Measurements from ENCODE around the gene RYR2. TPM values are rescaled to one million over a fixed set of nuclear protein-coding genes. Genes with fewer than 3 reads are reported as not detected.

The RYR2 gene
- polyA plus RNA-seq, 2 of the 4 experiments (the other 2 are of a cell fraction), result 0.06 TPM; not detected in 1

GRCh38 chr1:237677979-237678378, 636.0 kb downstream of the RYR2 start:
- FAIRE-seq, result no peak
- no peak for TF ChIP-seq EP300 (IDR thresholded peaks at IDR 0.05)
- peak; percentile 59 to 62 for TF ChIP-seq RAD21 (conservative IDR thresholded peaks at IDR 0.05 in 1 of 2, IDR thresholded peaks at IDR 0.05 in 1 of 2)
- peak; percentile 42; the same call in 2 of the 3 replicates for TF ChIP-seq SMC3 (IDR thresholded peaks at IDR 0.05)
- no peak for TF ChIP-seq NPAS2 (CRISPR knock-in tag; IDR thresholded peaks at IDR 0.05; ENCODE audit: borderline replicate concordance)
- TF ChIP-seq NR3C1 (IDR thresholded peaks at IDR 0.05), result no peak
- TF ChIP-seq, protein P1, sequence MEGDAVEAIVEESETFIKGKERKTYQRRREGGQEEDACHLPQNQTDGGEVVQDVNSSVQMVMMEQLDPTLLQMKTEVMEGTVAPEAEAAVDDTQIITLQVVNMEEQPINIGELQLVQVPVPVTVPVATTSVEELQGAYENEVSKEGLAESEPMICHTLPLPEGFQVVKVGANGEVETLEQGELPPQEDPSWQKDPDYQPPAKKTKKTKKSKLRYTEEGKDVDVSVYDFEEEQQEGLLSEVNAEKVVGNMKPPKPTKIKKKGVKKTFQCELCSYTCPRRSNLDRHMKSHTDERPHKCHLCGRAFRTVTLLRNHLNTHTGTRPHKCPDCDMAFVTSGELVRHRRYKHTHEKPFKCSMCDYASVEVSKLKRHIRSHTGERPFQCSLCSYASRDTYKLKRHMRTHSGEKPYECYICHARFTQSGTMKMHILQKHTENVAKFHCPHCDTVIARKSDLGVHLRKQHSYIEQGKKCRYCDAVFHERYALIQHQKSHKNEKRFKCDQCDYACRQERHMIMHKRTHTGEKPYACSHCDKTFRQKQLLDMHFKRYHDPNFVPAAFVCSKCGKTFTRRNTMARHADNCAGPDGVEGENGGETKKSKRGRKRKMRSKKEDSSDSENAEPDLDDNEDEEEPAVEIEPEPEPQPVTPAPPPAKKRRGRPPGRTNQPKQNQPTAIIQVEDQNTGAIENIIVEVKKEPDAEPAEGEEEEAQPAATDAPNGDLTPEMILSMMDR (IDR thresholded peaks at IDR 0.05), result peak; percentile 42
- whole genome bisulfite sequencing (ENCODE audit: missing lambda C conversion rate), result under 1% methylated on average over 3 of the region's 3 CpGs
- POLR2A ChIA-PET, result no interaction called here
- Histone ChIP-seq H3K4me3 (no peak overlapping the region), H3K9me3 (no peaks in the 10 kb centered on the region), H3K4me1 (no peaks in the 10 kb centered on the region), H3K4me2 (peak overlapping the region; percentile 53), H3K27ac (no peak overlapping the region)
- peak in 1 of 2 experiments; percentile 36 for DNase-seq (ENCODE audit: low read depth in 1 of 2, low spot score in 1 of 2)
- ATAC-seq, result peak in 1 of 2 experiments; percentile 45; a peak in 2 of 6 replicates
- CTCF ChIA-PET, result interaction anchor here (0.9 kb wide), 1 partner anchor 122 kb away, joined by 4 read pairs; no protein-coding TSS in a partner anchor

- H3K27ac ChIP-seq, result no peak overlapping the region
- no peak overlapping the region for H3K4me2 ChIP-seq
- DNase-seq (ENCODE audit: low read depth in 1 of 2, low spot score in 1 of 2) (no peak), FAIRE-seq (no peak), ATAC-seq (no peak)
- no peaks in the 10 kb centered on the region for H3K9me3 ChIP-seq
- H3K4me3 ChIP-seq, result no peak overlapping the region
- ChIA-PET POLR2A (no interaction called here), CTCF (no interaction called here)
- H3K4me1 ChIP-seq, result no peaks in the 10 kb centered on the region
- WGBS (ENCODE audit: missing lambda C conversion rate), result 56% methylated on average over 6 of the region's 6 CpGs
- TF ChIP-seq ATOH8 (CRISPR knock-in tag; IDR thresholded peaks at IDR 0.05; ENCODE audit: low read depth) (no peak), ESRRA (IDR thresholded peaks at IDR 0.05; ENCODE audit: borderline replicate concordance, low read length) (no peak), CBX2 (IDR thresholded peaks at IDR 0.05; ENCODE audit: borderline replicate concordance, low read depth) (no peak), SREBF2 (IDR thresholded peaks at IDR 0.05) (no peak), BHLHE40 (IDR thresholded peaks at IDR 0.05; ENCODE audit: low read depth, low read length) (no peak), FOSL2 (IDR thresholded peaks at IDR 0.05) (no peak), FOSL2 (CRISPR knock-in tag; IDR thresholded peaks at IDR 0.05) (no peak), HEYL (CRISPR knock-in tag; IDR thresholded peaks at IDR 0.05) (no peak), HOXA7 (CRISPR knock-in tag; IDR thresholded peaks at IDR 0.05) (no peak), POLR2A (IDR thresholded peaks at IDR 0.05; ENCODE audit: low read length) (no peak), EP300 (IDR thresholded peaks at IDR 0.05) (no peak), KDM1A (IDR thresholded peaks at IDR 0.05; ENCODE audit: low read depth) (no peak), ZFP36 (IDR thresholded peaks at IDR 0.05; ENCODE audit: borderline replicate concordance, partially characterized antibody) (no peak), MYC (IDR thresholded peaks at IDR 0.05; ENCODE audit: borderline replicate concordance, low read length) (no peak), HDAC2 (IDR thresholded peaks at IDR 0.05) (no peak)
- TF ChIP-seq, protein P2, sequence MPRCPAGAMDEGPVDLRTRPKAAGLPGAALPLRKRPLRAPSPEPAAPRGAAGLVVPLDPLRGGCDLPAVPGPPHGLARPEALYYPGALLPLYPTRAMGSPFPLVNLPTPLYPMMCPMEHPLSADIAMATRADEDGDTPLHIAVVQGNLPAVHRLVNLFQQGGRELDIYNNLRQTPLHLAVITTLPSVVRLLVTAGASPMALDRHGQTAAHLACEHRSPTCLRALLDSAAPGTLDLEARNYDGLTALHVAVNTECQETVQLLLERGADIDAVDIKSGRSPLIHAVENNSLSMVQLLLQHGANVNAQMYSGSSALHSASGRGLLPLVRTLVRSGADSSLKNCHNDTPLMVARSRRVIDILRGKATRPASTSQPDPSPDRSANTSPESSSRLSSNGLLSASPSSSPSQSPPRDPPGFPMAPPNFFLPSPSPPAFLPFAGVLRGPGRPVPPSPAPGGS (IDR thresholded peaks at IDR 0.05), result no peak
Measured at GRCh38 chr1:237679687-237680086, 637.7 kb downstream of the RYR2 start.

DNA sequence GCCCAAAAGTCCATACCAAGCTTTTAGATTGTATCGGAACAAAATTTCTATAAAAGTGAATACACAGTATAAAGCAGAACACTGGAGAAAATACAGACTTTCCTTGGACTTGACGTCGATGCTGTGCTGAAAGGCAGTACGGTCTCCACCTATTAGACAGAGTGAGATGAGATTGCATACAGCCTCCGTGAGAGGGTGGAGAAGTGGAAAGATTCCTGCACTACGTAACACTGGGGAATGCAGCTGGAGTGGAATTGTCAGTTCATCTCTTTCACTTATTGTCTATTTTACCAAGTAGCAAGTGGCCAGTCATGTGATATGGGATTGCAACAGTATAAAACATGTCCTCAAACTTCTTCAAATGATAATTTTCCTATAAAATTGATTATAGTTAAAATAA, 639.2 kb downstream of the RYR2 start:
- H3K4me1 ChIP-seq, result no peaks in the 10 kb centered on the region
- DNase-seq (ENCODE audit: low read depth in 1 of 2, low spot score in 1 of 2), result no peak
- no peak overlapping the region for H3K4me2 ChIP-seq
- CTCF ChIA-PET, result no interaction called here
- H3K9me3 ChIP-seq, result no peaks in the 10 kb centered on the region
- no peak overlapping the region for H3K27ac ChIP-seq
- 53% methylated on average over 6 of the region's 6 CpGs for WGBS (ENCODE audit: missing lambda C conversion rate)
- no peak for ATAC-seq
- FAIRE-seq, result no peak
- H3K4me3 ChIP-seq, result no peak overlapping the region
- POLR2A ChIA-PET, result no interaction called here
- TF ChIP-seq MAZ (IDR thresholded peaks at IDR 0.05; ENCODE audit: borderline replicate concordance, low read depth, low read length), result no peak
- TF ChIP-seq SREBF2 (IDR thresholded peaks at IDR 0.05), result no peak
- no peak for TF ChIP-seq HOXB5 (CRISPR knock-in tag; IDR thresholded peaks at IDR 0.05)
- no peak for TF ChIP-seq EHF (CRISPR knock-in tag; IDR thresholded peaks at IDR 0.05)
- no peak for TF ChIP-seq CBX8 (IDR thresholded peaks at IDR 0.05)
- no peak for TF ChIP-seq RCOR1 (IDR thresholded peaks at IDR 0.05; ENCODE audit: low read depth, low read length)
- TF ChIP-seq, protein P3, sequence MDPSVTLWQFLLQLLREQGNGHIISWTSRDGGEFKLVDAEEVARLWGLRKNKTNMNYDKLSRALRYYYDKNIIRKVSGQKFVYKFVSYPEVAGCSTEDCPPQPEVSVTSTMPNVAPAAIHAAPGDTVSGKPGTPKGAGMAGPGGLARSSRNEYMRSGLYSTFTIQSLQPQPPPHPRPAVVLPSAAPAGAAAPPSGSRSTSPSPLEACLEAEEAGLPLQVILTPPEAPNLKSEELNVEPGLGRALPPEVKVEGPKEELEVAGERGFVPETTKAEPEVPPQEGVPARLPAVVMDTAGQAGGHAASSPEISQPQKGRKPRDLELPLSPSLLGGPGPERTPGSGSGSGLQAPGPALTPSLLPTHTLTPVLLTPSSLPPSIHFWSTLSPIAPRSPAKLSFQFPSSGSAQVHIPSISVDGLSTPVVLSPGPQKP (IDR thresholded peaks at IDR 0.05; ENCODE audit: low read depth, low read length), result no peak
- TF ChIP-seq RAD21 (conservative IDR thresholded peaks at IDR 0.05 in 1 of 2, IDR thresholded peaks at IDR 0.05 in 1 of 2), result no peak
- TF ChIP-seq HMGXB4 (CRISPR knock-in tag; IDR thresholded peaks at IDR 0.05; ENCODE audit: borderline replicate concordance), result no peak
- no peak for TF ChIP-seq HDAC2 (IDR thresholded peaks at IDR 0.05)
- no peak for TF ChIP-seq NFE2L2 (conservative IDR thresholded peaks at IDR 0.05; ENCODE audit: low read length)
- no peak for TF ChIP-seq JUNB (IDR thresholded peaks at IDR 0.05)
- no peak for TF ChIP-seq ZC3H11A (IDR thresholded peaks at IDR 0.05)

All from A549 (cell line).